MM.1S (cell line): Measurements from ENCODE around the gene GLB1L3.

Experiments
- DNase-seq: peaks from one replicate; pipeline ENCODE4 v3.0.0-alpha.2; 2015
- H2AFZ ChIP-seq: fragments of 300-600 bp; sonication (generic); 2 replicates; pipeline ENCODE4 v1.6.0; 2016; ENCODE audit warnings: antibody characterized with exemption, low read length
- H3F3A ChIP-seq: fragments of 300-600 bp; sonication (generic); 2 replicates; pipeline ENCODE4 v1.6.1; 2016; ENCODE audit warnings: mild to moderate bottlenecking, antibody characterized with exemption, low read length, moderate library complexity, mixed read lengths; ENCODE audit not compliant: insufficient read depth
- H3K27ac ChIP-seq: fragments of 300-600 bp; sonication (generic); 2 replicates; pipeline ENCODE4 v1.5.1; 2016; ENCODE audit warnings: mild to moderate bottlenecking, low read length
- H3K27me3 ChIP-seq: fragments of 300-600 bp; sonication (generic); replicated peaks from 2 replicates; pipeline ENCODE4 v1.6.0; 2016; ENCODE audit warnings: low read length; ENCODE audit not compliant: insufficient read depth
- H3K36me3 ChIP-seq: fragments of 300-600 bp; sonication (generic); replicated peaks from 2 replicates; pipeline ENCODE4 v1.6.1; 2016; ENCODE audit warnings: mild to moderate bottlenecking, low read length, mixed read lengths; ENCODE audit not compliant: insufficient read depth
- H3K4me1 ChIP-seq: fragments of 300-600 bp; sonication (generic); 2 replicates; pipeline ENCODE4 v1.6.1; 2016; ENCODE audit warnings: low read length, mixed read lengths
- H3K4me2 ChIP-seq: fragments of 300-600 bp; sonication (generic); 2 replicates; pipeline ENCODE4 v1.6.0; 2016; ENCODE audit warnings: low read depth, low read length
- H3K4me3 ChIP-seq: fragments of 300-600 bp; sonication (generic); 2 replicates; pipeline ENCODE4 v1.5.1; 2016; ENCODE audit warnings: low read length, mixed read lengths
- H3K79me2 ChIP-seq: fragments of 300-600 bp; sonication (generic); 2 replicates; pipeline ENCODE4 v1.6.1; 2016; ENCODE audit warnings: mixed run types, low read length, mixed read lengths
- H3K9ac ChIP-seq: fragments of 300-600 bp; sonication (generic); 2 replicates; pipeline ENCODE4 v1.6.1; 2016; ENCODE audit warnings: low read length, mixed read lengths
- H3K9me2 ChIP-seq: fragments of 300-600 bp; sonication (generic); replicated peaks from 2 replicates; pipeline ENCODE4 v1.6.1; 2016; ENCODE audit warnings: mild to moderate bottlenecking, low read length, mixed read lengths; ENCODE audit not compliant: insufficient read depth
- H3K9me3 ChIP-seq: fragments of 300-600 bp; sonication (generic); replicated peaks from 2 replicates; pipeline ENCODE4 v1.6.1; 2016; ENCODE audit warnings: mild to moderate bottlenecking, low read length, mixed read lengths; ENCODE audit not compliant: insufficient read depth
- H4K20me1 ChIP-seq: fragments of 300-600 bp; sonication (generic); 2 replicates; pipeline ENCODE4 v1.6.1; 2016; ENCODE audit warnings: mild to moderate bottlenecking, low read length, moderate library complexity, mixed read lengths; ENCODE audit not compliant: insufficient read depth
- CTCF ChIP-seq: fragments of 300-600 bp; sonication (generic); IDR thresholded peaks from 2 replicates; pipeline ENCODE4 v1.5.1; 2016; ENCODE audit warnings: antibody characterized with exemption, low read length, mixed read lengths
- EZH2 ChIP-seq: fragments of 300-600 bp; sonication (generic); optimal IDR thresholded peaks from 2 replicates; pipeline ENCODE3; 2017; ENCODE audit warnings: low read depth, mild to moderate bottlenecking, antibody characterized with exemption, low read length, mixed read lengths
- EZH2phosphoT487 ChIP-seq: fragments of 300-600 bp; sonication (generic); IDR thresholded peaks from 2 replicates; pipeline ENCODE4 v1.6.1; 2018; ENCODE audit warnings: antibody characterized with exemption, low read length

GLB1L3 gene

GRCh38 chr11:134358165-134358855, 82.1 kb downstream of the GLB1L3 start:
- Histone ChIP-seq H2AFZ (no peak overlapping the region), H3K4me2 (no peak overlapping the region), H3K9me2 (no peaks in the 10 kb centered on the region), H3K79me2 (no peaks in the 10 kb centered on the region), H3K9ac (no peak overlapping the region), H3K27me3 (no peaks in the 10 kb centered on the region; the same call in 1 of the 2 replicates), H3K4me1 (no peaks in the 10 kb centered on the region), H3K27ac (no peak overlapping the region), H3K4me3 (no peak overlapping the region), H3K9me3 (no peaks in the 10 kb centered on the region), H3F3A (no peaks in the 10 kb centered on the region), H4K20me1 (no peaks in the 10 kb centered on the region), H3K36me3 (no peaks in the 10 kb centered on the region)
- DNase-seq, result no peak
- TF ChIP-seq EZH2, result no peak
- no peak for TF ChIP-seq EZH2phosphoT487
- no peak for TF ChIP-seq CTCF

GRCh38 chr11:134358856-134359490, 82.8 kb downstream of the GLB1L3 start:
- TF ChIP-seq CTCF (no peak), EZH2 (no peak), EZH2phosphoT487 (no peak)
- H3K9ac ChIP-seq, result no peak overlapping the region
- H3K4me1 ChIP-seq, result no peaks in the 10 kb centered on the region
- no peaks in the 10 kb centered on the region for H3K36me3 ChIP-seq
- no peaks in the 10 kb centered on the region for H3K9me2 ChIP-seq
- no peak for DNase-seq
- no peaks in the 10 kb centered on the region for H3F3A ChIP-seq
- H3K79me2 ChIP-seq, result no peaks in the 10 kb centered on the region
- H3K27me3 ChIP-seq, result no peaks in the 10 kb centered on the region; the same call in 1 of the 2 replicates
- no peak overlapping the region for H2AFZ ChIP-seq
- no peak overlapping the region for H3K27ac ChIP-seq
- no peak overlapping the region for H3K4me3 ChIP-seq
- no peak overlapping the region for H3K4me2 ChIP-seq
- no peaks in the 10 kb centered on the region for H4K20me1 ChIP-seq
- no peaks in the 10 kb centered on the region for H3K9me3 ChIP-seq

- no peak overlapping the region for H3K4me3 ChIP-seq
- DNase-seq, result no peak
- H2AFZ ChIP-seq, result no peak overlapping the region
- H3F3A ChIP-seq, result no peaks in the 10 kb centered on the region
- H3K9me3 ChIP-seq, result no peaks in the 10 kb centered on the region
- no peak overlapping the region for H3K27ac ChIP-seq
- H3K79me2 ChIP-seq, result no peaks in the 10 kb centered on the region
- no peak overlapping the region for H3K9ac ChIP-seq
- H4K20me1 ChIP-seq, result no peaks in the 10 kb centered on the region
- H3K9me2 ChIP-seq, result no peaks in the 10 kb centered on the region
- no peaks in the 10 kb centered on the region; the same call in 1 of the 2 replicates for H3K27me3 ChIP-seq
- H3K4me2 ChIP-seq, result peak overlapping the region; percentile 29; the same call in 1 of the 2 replicates
- TF ChIP-seq EZH2phosphoT487, result no peak
- TF ChIP-seq EZH2, result no peak
- TF ChIP-seq CTCF, result no peak
- no peaks in the 10 kb centered on the region for H3K36me3 ChIP-seq
- H3K4me1 ChIP-seq, result no peaks in the 10 kb centered on the region
Observed at GRCh38 chr11:134359646-134360045, 83.5 kb downstream of the GLB1L3 start.
